WI38 (cell line): Measurements from ENCODE around the gene CLECL1.

Source experiments
- H3K4me3 ChIP-seq: 2 replicates; pipeline ENCODE4 v1.5.1; 2011; ENCODE audit warnings: low read depth, mild to moderate bottlenecking, control low read depth, low read length
- CTCF ChIP-seq: IDR thresholded peaks from 2 replicates; pipeline ENCODE4 v1.5.1; 2012; ENCODE audit warnings: low read depth, mild to moderate bottlenecking, control low read depth, low read length

The CLECL1 gene

GRCh38 chr12:9674226-9674590 lies 58.7 kb downstream of the CLECL1 start:
- no peak overlapping the region for H3K4me3 ChIP-seq
- no peak for TF ChIP-seq CTCF

- TF ChIP-seq CTCF, result no peak
- H3K4me3 ChIP-seq, result no peak overlapping the region
Measured at GRCh38 chr12:9673404-9674225, 59.3 kb downstream of the CLECL1 start.
